GM23248 (cell line): Measurements from ENCODE around the gene PARP8. TPM values are rescaled to one million over a fixed set of nuclear protein-coding genes. Genes with fewer than 3 reads are reported as not detected.

Source experiments
- DNase-seq: peaks from one replicate; pipeline ENCODE4 v3.0.0-alpha.2; 2015
- H2AFZ ChIP-seq: fragments of 200-600 bp; sonication (generic); 2 replicates; pipeline ENCODE4 v1.6.1; 2016; ENCODE audit warnings: antibody characterized with exemption
- H3F3A ChIP-seq: fragments of 200-600 bp; sonication (generic); 2 replicates; pipeline ENCODE4 v1.6.1; 2016; ENCODE audit warnings: mild to moderate bottlenecking, antibody characterized with exemption, mixed run types; ENCODE audit not compliant: insufficient read depth
- H3K27ac ChIP-seq: fragments of 200-600 bp; sonication (generic); 2 replicates; pipeline ENCODE4 v1.5.1; 2016; ENCODE audit warnings: mild to moderate bottlenecking
- H3K27me3 ChIP-seq: fragments of 200-600 bp; sonication (generic); replicated peaks from 2 replicates; pipeline ENCODE4 v1.6.1; 2016; ENCODE audit warnings: mild to moderate bottlenecking; ENCODE audit not compliant: insufficient read depth
- H3K36me3 ChIP-seq: fragments of 200-600 bp; sonication (generic); 2 replicates; pipeline ENCODE4 v1.6.1; 2016; ENCODE audit warnings: low read depth, mild to moderate bottlenecking
- H3K4me1 ChIP-seq: fragments of 200-600 bp; sonication (generic); 2 replicates; pipeline ENCODE4 v1.6.1; 2016; ENCODE audit warnings: mild to moderate bottlenecking; ENCODE audit not compliant: insufficient read depth
- H3K4me2 ChIP-seq: fragments of 200-600 bp; sonication (generic); one replicate; pipeline ENCODE4 v1.6.1; 2016; ENCODE audit warnings: mild to moderate bottlenecking; ENCODE audit not compliant: unreplicated experiment
- H3K4me3 ChIP-seq: fragments of 200-600 bp; sonication (generic); 2 replicates; pipeline ENCODE4 v1.5.1; 2016; ENCODE audit warnings: mild to moderate bottlenecking
- H3K79me2 ChIP-seq: fragments of 200-600 bp; sonication (generic); 2 replicates; pipeline ENCODE4 v1.6.1; 2016; ENCODE audit warnings: mild to moderate bottlenecking; ENCODE audit not compliant: insufficient read depth
- H3K9ac ChIP-seq: fragments of 200-600 bp; sonication (generic); 2 replicates; pipeline ENCODE4 v1.6.1; 2016; ENCODE audit warnings: mild to moderate bottlenecking
- H3K9me2 ChIP-seq: fragments of 200-600 bp; sonication (generic); 2 replicates; pipeline ENCODE4 v1.6.1; 2016; ENCODE audit warnings: mixed run types, mild to moderate bottlenecking, moderate library complexity; ENCODE audit not compliant: insufficient read depth
- H3K9me3 ChIP-seq: fragments of 200-600 bp; sonication (generic); one replicate; pipeline ENCODE4 v1.6.1; 2017; ENCODE audit warnings: low read depth
- H4K20me1 ChIP-seq: fragments of 200-600 bp; sonication (generic); 2 replicates; pipeline ENCODE4 v1.6.0; 2016; ENCODE audit not compliant: insufficient read depth
- EZH2 ChIP-seq: fragments of 200-600 bp; sonication (generic); IDR thresholded peaks from 2 replicates; pipeline ENCODE4 v1.6.1; 2018; ENCODE audit warnings: antibody characterized with exemption, mild to moderate bottlenecking; ENCODE audit not compliant: insufficient read depth, poor library complexity, severe bottlenecking
- EZH2phosphoT487 ChIP-seq: fragments of 200-600 bp; sonication (generic); IDR thresholded peaks from 2 replicates; pipeline ENCODE4 v1.6.1; 2018; ENCODE audit warnings: antibody characterized with exemption, moderate library complexity, mild to moderate bottlenecking, low read depth; ENCODE audit not compliant: insufficient read depth
- WGBS, 2 experiments: methylation state at CpG; one replicate each; pipeline ENCODE4 v1.1.6; 2015 to 2017; ENCODE audit warnings: low lambda C conversion rate in 2 of 2, low coverage in 1 of 2; ENCODE audit errors: missing lambda C conversion rate in 2 of 2; 5-methylcytosine and 5-hydroxymethylcytosine counted together
- in situ Hi-C: fragments of 300-500 bp; cut with MboI; formaldehyde crosslinking; loops from 2 replicates; pipeline ENCODE4 v1.15.0; 2020
- polyA plus RNA-seq: library from polyadenylated mRNA; unstranded; fragments of >200 nt; fragmentation: Nextera tagmentation; extraction: Ambion mirVana; gene quantifications from 2 replicates; pipeline ENCODE4 v1.2.1, GENCODE V29; 2016
- total RNA-seq: library from RNA; depleted of rRNA; stranded (reverse); fragments of >200 nt; shearing (Covaris generic); gene quantifications from 2 replicates; pipeline ENCODE4 v1.2.3, GENCODE V29; 2014

PARP8 gene
- total and polyA plus RNA-seq, 2 experiments from 2014 or later: 1.1 to 2.5 TPM

DNA sequence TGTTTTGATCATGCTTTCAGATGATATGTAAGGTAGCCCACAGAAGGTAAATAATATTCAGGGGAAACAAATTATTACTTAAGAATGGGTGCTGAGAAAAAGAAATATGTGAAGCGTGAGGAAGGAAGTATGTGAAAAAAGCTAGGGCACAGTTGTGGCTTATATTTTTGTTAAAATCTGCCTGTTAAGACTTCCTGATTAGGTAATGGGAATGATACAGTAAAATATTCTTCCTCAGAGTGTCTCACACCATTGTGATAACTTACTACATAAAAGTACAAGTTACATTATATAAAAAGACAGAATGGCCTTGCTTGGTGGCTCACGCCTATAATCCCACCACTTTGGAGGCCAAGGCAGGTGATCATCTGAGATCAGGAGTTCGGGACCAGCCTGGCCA is 18.7 kb upstream of the PARP8 start:
- Histone ChIP-seq H3K9me3 (no peaks in the 10 kb centered on the region), H3K27ac (no peak overlapping the region), H3K4me1 (no peaks in the 10 kb centered on the region), H3K4me3 (no peak overlapping the region), H3F3A (no peaks in the 10 kb centered on the region), H2AFZ (no peak overlapping the region), H3K4me2 (no peak overlapping the region), H3K9ac (no peak overlapping the region), H4K20me1 (no peaks in the 10 kb centered on the region), H3K9me2 (no peaks in the 10 kb centered on the region), H3K27me3 (no peaks in the 10 kb centered on the region), H3K36me3 (no peaks in the 10 kb centered on the region), H3K79me2 (no peaks in the 10 kb centered on the region)
- DNase-seq: no peak
- 53 to 62% methylated on average over 3 of the region's 3 CpGs for WGBS, 2 experiments
- in situ Hi-C loops: no loop called here
- TF ChIP-seq EZH2: no peak
- TF ChIP-seq EZH2phosphoT487: no peak

DNA sequence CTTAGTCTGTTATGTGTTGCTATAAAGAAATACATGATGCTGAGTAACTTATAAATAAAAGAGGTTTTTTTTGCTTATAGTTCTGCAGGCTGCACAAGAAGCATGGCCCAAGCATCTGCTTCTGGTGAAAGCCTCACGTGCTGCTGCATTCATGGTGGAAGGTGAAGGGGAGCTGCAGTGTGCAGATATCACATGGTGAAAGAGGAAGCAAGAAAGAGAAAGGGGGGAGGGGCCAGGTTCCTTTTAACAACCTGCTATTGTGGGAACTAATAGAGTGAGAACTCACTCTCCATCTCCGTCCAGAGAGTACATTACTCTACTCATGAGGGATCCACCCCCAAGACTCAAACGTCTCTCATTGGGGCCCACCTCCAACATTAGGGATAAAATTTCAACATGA is 12.5 kb upstream of the PARP8 start:
- H3K79me2 ChIP-seq: no peaks in the 10 kb centered on the region
- H3K27ac ChIP-seq: no peak overlapping the region
- no peak overlapping the region for H3K4me2 ChIP-seq
- H3F3A ChIP-seq: no peaks in the 10 kb centered on the region
- H3K36me3 ChIP-seq: no peaks in the 10 kb centered on the region
- in situ Hi-C loops: no loop called here
- DNase-seq: no peak
- no peaks in the 10 kb centered on the region for H3K4me1 ChIP-seq
- no peaks in the 10 kb centered on the region for H3K9me3 ChIP-seq
- H2AFZ ChIP-seq: no peak overlapping the region
- H3K27me3 ChIP-seq: no peaks in the 10 kb centered on the region
- no peaks in the 10 kb centered on the region for H3K9me2 ChIP-seq
- 19 to 23% methylated on average over 3 of the region's 3 CpGs for WGBS, 2 experiments
- H3K4me3 ChIP-seq: no peak overlapping the region
- H4K20me1 ChIP-seq: no peaks in the 10 kb centered on the region
- H3K9ac ChIP-seq: no peak overlapping the region
- TF ChIP-seq EZH2 (no peak), EZH2phosphoT487 (no peak)

DNA sequence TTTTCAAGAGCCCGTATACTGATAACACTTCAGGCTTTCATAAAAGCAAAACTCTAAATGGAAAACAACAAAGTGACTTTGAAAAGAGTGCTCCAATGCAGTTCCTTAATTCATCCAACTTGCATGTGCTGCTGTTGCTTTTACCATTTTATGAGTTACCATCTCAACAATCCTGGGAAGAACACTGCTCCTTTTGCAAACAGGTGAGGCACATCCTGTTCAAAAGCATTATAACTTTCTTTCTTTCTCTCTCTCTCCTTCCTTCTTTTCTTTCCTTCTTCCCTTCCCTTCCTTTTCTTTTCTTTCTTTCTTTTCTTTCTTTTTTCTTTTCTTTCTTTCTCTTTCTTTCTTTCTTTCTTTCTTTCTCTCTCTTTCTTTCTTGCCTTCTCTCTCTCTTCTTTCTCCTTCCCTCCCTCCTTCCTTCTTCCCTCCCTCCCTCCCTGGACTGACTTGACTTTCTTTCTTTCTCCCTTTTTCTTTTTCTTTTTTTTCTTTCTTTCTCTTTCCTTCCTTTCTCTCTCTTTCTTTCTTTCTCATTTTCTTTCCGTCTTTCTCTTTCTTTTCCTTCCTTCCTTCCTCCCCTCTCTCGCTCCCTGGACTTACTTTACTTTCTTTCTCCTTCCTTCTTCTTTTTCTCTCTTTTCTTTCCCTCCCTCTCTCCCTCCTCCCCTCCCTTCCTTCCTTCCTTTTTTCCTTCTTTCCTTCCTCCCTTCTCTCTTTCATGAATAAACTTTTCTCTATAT is 11.2 kb upstream of the PARP8 start:
- Histone ChIP-seq H3K9me3 (no peaks in the 10 kb centered on the region), H3K27me3 (no peaks in the 10 kb centered on the region), H3K27ac (no peak overlapping the region), H3K9ac (no peak overlapping the region), H3K4me2 (no peak overlapping the region), H3F3A (no peaks in the 10 kb centered on the region), H3K4me1 (no peaks in the 10 kb centered on the region), H4K20me1 (no peaks in the 10 kb centered on the region), H3K79me2 (no peaks in the 10 kb centered on the region), H3K36me3 (no peaks in the 10 kb centered on the region), H3K4me3 (no peak overlapping the region), H2AFZ (no peak overlapping the region), H3K9me2 (no peaks in the 10 kb centered on the region)
- TF ChIP-seq EZH2phosphoT487: no peak
- no peak for TF ChIP-seq EZH2
- 28 to 57% methylated on average over 3 of the region's 3 CpGs for whole genome bisulfite sequencing, 2 experiments
- no peak for DNase-seq
- in situ Hi-C loops: no loop called here

DNA sequence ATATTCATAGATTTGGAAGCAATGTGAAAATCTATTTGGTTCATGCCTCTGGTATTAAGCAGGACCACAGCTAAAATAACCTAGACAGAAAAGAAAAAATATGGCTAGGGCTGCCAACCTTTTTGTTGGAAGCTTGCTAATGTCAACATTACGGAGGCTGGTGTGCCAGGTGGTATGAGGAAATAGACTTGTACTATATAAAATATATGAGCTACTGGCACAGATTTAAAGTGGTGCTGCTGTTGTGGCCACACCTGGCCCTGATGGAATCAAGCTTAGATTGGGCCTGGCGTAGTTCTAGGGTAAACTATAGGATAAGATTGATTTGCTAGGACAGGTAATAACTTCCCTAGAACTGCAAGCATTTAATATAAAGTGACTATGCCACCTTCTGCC is 10.6 kb upstream of the PARP8 start:
- Histone ChIP-seq H4K20me1 (no peaks in the 10 kb centered on the region), H3K79me2 (no peaks in the 10 kb centered on the region), H3K27me3 (no peaks in the 10 kb centered on the region), H2AFZ (no peak overlapping the region), H3K9me3 (no peaks in the 10 kb centered on the region), H3K36me3 (no peaks in the 10 kb centered on the region), H3K4me3 (no peak overlapping the region), H3K4me1 (no peaks in the 10 kb centered on the region), H3F3A (no peaks in the 10 kb centered on the region), H3K27ac (no peak overlapping the region), H3K9me2 (no peaks in the 10 kb centered on the region), H3K4me2 (no peak overlapping the region), H3K9ac (no peak overlapping the region)
- in situ Hi-C loops: no loop called here
- TF ChIP-seq EZH2 (no peak), EZH2phosphoT487 (no peak)
- no peak for DNase-seq
- 40 to 45% methylated on average over 2 of the region's 2 CpGs for WGBS, 2 experiments
